Measurements from ENCODE around the gene SLC23A1.

Gene SLC23A1

GRCh38 chr5:139402561-139403158, 19.6 kb upstream of the SLC23A1 start:
- H3K9ac ChIP-seq (ENCODE audit: low read depth, low read length, poor library complexity, severe bottlenecking), result peak overlapping the region; percentile 69
- H3K4me1 ChIP-seq (ENCODE audit: insufficient read depth, low read length, poor library complexity, severe bottlenecking), result peaks cover 17% of the 10 kb centered on the region
- no peaks in the 10 kb centered on the region for H3K27me3 ChIP-seq (ENCODE audit: insufficient read depth, low read length, poor library complexity, severe bottlenecking)
- no peaks in the 10 kb centered on the region for H4K20me1 ChIP-seq (ENCODE audit: insufficient read depth, low read length, poor library complexity, severe bottlenecking)
- no peaks in the 10 kb centered on the region for H3K9me3 ChIP-seq (ENCODE audit: insufficient read depth, low read depth, low read length)
- no peaks in the 10 kb centered on the region for H3K79me2 ChIP-seq (ENCODE audit: insufficient read depth, low read length)
- peak overlapping the region; percentile 76 for H3K4me3 ChIP-seq (ENCODE audit: low read length, poor library complexity, severe bottlenecking)
- no peaks in the 10 kb centered on the region for H3K9me2 ChIP-seq (replicated peaks; ENCODE audit: low read depth, low read length)
- peak overlapping the region; percentile 86 for H3K4me2 ChIP-seq (ENCODE audit: low read depth, low read length, poor library complexity, severe bottlenecking)
- 0 out of 2 replicates have a peak, but pooled peaks cover 4% of the 10 kb centered on the region for H3F3A ChIP-seq (ENCODE audit: low read depth)
- TF ChIP-seq EZH2phosphoT487 (IDR thresholded peaks at IDR 0.05; ENCODE audit: borderline replicate concordance) (no peak), CTCF (conservative IDR thresholded peaks at IDR 0.05; ENCODE audit: low read length) (peak; percentile 78)
- H2AFZ ChIP-seq (ENCODE audit: low read length), result no peak overlapping the region
- no peaks in the 10 kb centered on the region for H3K36me3 ChIP-seq (ENCODE audit: insufficient read depth, low read length)

GRCh38 chr5:139401546-139401945, 18.4 kb upstream of the SLC23A1 start:
- Histone ChIP-seq H3K9me2 (replicated peaks; ENCODE audit: low read depth, low read length) (no peaks in the 10 kb centered on the region), H3K79me2 (ENCODE audit: insufficient read depth, low read length) (no peaks in the 10 kb centered on the region), H3K27me3 (ENCODE audit: insufficient read depth, low read length, poor library complexity, severe bottlenecking) (no peaks in the 10 kb centered on the region), H3F3A (ENCODE audit: low read depth) (0 out of 2 replicates have a peak, but pooled peaks cover 4% of the 10 kb centered on the region), H3K9me3 (ENCODE audit: insufficient read depth, low read depth, low read length) (no peaks in the 10 kb centered on the region), H3K9ac (ENCODE audit: low read depth, low read length, poor library complexity, severe bottlenecking) (no peak overlapping the region), H3K4me2 (ENCODE audit: low read depth, low read length, poor library complexity, severe bottlenecking) (no peak overlapping the region), H3K36me3 (ENCODE audit: insufficient read depth, low read length) (no peaks in the 10 kb centered on the region), H3K4me1 (ENCODE audit: insufficient read depth, low read length, poor library complexity, severe bottlenecking) (peaks cover 14% of the 10 kb centered on the region), H3K4me3 (ENCODE audit: low read length, poor library complexity, severe bottlenecking) (no peak overlapping the region), H2AFZ (ENCODE audit: low read length) (no peak overlapping the region), H4K20me1 (ENCODE audit: insufficient read depth, low read length, poor library complexity, severe bottlenecking) (no peaks in the 10 kb centered on the region)
- no peak for TF ChIP-seq CTCF (conservative IDR thresholded peaks at IDR 0.05; ENCODE audit: low read length)
- no peak for TF ChIP-seq EZH2phosphoT487 (IDR thresholded peaks at IDR 0.05; ENCODE audit: borderline replicate concordance)

- Histone ChIP-seq H3F3A (ENCODE audit: low read depth) (0 out of 2 replicates have a peak, but pooled peaks cover 4% of the 10 kb centered on the region), H3K27me3 (ENCODE audit: insufficient read depth, low read length, poor library complexity, severe bottlenecking) (no peaks in the 10 kb centered on the region), H3K79me2 (ENCODE audit: insufficient read depth, low read length) (peaks cover 14% of the 10 kb centered on the region), H3K4me1 (ENCODE audit: insufficient read depth, low read length, poor library complexity, severe bottlenecking) (peaks cover 18% of the 10 kb centered on the region), H4K20me1 (ENCODE audit: insufficient read depth, low read length, poor library complexity, severe bottlenecking) (no peaks in the 10 kb centered on the region), H3K4me3 (ENCODE audit: low read length, poor library complexity, severe bottlenecking) (no peak overlapping the region), H3K9me3 (ENCODE audit: insufficient read depth, low read depth, low read length) (no peaks in the 10 kb centered on the region), H3K4me2 (ENCODE audit: low read depth, low read length, poor library complexity, severe bottlenecking) (no peak overlapping the region), H2AFZ (ENCODE audit: low read length) (no peak overlapping the region), H3K36me3 (ENCODE audit: insufficient read depth, low read length) (no peaks in the 10 kb centered on the region), H3K9me2 (replicated peaks; ENCODE audit: low read depth, low read length) (no peaks in the 10 kb centered on the region), H3K9ac (ENCODE audit: low read depth, low read length, poor library complexity, severe bottlenecking) (no peak overlapping the region)
- TF ChIP-seq CTCF (conservative IDR thresholded peaks at IDR 0.05; ENCODE audit: low read length) (no peak), EZH2phosphoT487 (IDR thresholded peaks at IDR 0.05; ENCODE audit: borderline replicate concordance) (no peak)
These were observed 16.5 kb upstream of the SLC23A1 start for GRCh38 chr5:139399501-139400121.

Measured in Loucy (cell line).